GM19193 (cell line): ENCODE measurements around the gene CDC42EP1.

ENCODE experiments used
- POLR2A ChIP-seq: IDR thresholded peaks from 4 replicates; pipeline ENCODE4 v1.6.1; 2011; ENCODE audit not compliant: insufficient read depth, insufficient read length; ENCODE audit errors: extremely low read depth

Gene CDC42EP1

DNA sequence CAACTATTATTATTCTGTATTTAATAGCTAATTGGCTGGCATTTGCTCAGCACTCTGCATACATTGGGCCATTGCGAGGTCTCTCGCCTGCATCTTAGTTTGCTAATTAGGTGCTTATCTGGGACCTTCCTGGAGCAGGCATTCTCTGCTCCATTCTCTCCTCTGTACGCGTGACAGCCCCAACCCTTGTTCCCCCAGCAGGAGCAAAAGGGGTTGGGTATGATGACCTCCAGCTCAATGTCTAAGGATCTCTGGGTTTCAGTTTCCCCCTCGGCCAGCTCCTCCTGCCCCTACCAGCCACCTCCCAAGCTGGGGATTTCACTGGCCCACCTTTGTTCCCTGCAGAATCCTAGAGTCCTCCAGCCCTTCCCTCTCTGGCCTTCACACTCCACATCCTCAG lies 29.4 kb downstream of the CDC42EP1 start:
- TF ChIP-seq POLR2A: no peak

DNA sequence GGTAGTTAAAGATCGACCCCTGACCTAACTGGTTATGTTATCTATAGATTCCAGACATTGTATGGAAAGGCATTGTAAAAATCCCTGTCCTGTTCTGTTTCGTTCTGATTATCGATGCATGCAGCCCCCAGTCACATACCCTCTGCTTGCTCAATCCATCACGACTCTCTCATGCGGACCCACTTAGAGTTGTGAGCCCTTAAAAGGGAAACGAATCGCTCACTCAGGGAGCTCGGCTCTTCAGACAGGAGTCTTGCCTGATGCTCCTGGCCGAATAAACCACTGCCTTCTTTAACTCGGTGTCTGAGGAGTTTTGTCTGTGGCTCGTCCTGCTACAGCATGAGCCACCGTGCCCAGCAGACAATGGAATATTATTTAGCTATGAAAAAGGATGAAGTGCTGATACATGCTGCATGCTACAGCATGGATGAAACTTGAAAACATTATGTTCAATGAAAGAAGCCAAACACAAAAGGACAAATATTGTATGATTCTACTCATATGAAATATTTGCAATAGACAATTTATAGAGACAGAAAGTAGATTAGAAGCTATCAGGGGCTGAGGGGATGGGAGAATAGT lies 31.6 kb downstream of the CDC42EP1 start:
- TF ChIP-seq POLR2A: no peak

DNA sequence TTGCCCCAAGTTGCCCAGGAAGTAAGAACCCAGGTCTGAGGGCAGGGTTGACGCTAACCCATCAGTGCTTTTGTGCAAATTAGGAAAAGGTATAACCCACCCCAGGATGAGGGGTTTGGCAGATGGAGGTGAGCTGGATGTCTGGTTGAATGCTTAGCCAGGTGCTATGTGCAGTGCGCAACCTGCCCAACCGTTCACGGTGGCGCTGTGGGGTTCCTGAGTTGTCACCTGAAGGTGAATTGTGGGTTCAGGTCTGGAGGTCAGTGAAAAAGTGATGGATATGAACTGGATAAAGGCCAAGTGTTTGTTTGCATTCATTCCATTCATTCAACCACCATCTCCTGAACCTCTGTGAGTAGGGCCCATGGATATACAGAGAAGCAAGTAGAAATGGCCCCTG lies 34.0 kb downstream of the CDC42EP1 start:
- no peak for TF ChIP-seq POLR2A

GRCh38 chr22:37599153-37599552 lies 38.9 kb downstream of the CDC42EP1 start:
- no peak for TF ChIP-seq POLR2A

DNA sequence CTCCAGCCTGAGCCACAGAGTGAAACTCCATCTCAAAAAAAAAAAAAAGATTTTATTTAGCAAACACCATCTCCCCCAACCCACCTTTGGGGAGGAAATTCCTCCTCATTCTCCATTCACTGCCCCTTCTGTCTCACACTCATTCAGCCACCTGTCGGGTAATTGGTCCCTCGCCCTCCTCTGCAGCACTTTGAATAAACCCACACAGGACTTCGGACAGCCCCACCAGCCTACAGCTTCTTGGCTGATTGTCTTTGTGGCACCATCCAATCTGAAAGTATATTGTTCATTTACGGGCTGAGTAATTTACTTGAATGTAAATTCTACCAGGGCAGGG lies 40.9 kb downstream of the CDC42EP1 start:
- TF ChIP-seq POLR2A: no peak

GRCh38 chr22:37601540-37602442 lies 41.5 kb downstream of the CDC42EP1 start:
- no peak for TF ChIP-seq POLR2A

GRCh38 chr22:37604074-37604473 lies 43.8 kb downstream of the CDC42EP1 start:
- TF ChIP-seq POLR2A: no peak

DNA sequence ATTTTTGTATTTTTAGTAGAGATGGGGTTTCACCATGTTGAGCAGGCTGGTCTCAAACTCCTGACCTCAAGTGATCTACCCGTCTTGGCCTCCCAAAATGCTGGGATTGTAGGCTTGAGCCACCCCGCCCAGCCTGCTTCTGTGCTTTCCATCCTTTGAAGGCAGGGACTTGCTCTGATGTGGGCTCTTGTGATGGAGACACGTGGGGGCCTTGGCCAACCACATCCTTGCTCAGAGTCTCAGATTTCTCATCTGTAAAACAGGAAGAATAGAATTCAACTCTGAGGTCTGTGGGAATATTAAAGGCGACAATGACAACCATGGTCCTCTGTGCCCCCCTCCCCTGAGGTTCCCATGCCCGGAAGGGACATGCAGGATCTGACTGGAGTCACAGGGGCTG lies 44.6 kb downstream of the CDC42EP1 start:
- no peak for TF ChIP-seq POLR2A

- TF ChIP-seq POLR2A: no peak
Measured at GRCh38 chr22:37607010-37607934, 47.0 kb downstream of the CDC42EP1 start.

DNA sequence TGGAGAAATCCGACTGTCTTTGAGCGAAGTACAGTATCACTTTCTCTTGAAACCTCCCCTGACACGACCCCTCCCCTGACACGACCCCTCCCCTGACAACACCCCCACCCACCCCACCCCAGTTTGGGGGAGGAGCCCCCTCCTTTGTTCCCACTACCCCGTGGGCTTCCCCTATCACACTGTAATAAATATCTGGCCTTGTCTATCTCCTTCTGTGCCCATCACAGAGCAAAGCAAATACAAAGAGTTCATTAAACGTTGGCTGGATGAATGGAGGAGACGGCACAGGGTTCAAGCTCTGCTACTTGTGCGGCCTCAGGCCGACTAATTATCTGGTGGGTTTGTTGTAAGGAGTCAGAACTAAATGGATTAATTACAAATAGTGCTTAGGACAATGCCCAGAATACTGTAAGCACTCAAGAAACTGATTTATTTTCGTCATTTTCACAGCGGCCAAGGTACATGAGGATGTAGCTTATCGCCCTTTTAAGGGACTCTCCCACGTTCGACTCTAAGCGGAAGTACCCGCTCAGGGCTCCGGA lies 47.7 kb downstream of the CDC42EP1 start:
- no peak for TF ChIP-seq POLR2A

GRCh38 chr22:37608477-37609239 lies 48.4 kb downstream of the CDC42EP1 start, which contains the start of gene GGA1:
Gene GGA1, plus strand, starts transcription at chr22:37608834. Its CDS starts 27 bp downstream, at chr22:37608861.
- TF ChIP-seq POLR2A: peak; percentile 55

DNA sequence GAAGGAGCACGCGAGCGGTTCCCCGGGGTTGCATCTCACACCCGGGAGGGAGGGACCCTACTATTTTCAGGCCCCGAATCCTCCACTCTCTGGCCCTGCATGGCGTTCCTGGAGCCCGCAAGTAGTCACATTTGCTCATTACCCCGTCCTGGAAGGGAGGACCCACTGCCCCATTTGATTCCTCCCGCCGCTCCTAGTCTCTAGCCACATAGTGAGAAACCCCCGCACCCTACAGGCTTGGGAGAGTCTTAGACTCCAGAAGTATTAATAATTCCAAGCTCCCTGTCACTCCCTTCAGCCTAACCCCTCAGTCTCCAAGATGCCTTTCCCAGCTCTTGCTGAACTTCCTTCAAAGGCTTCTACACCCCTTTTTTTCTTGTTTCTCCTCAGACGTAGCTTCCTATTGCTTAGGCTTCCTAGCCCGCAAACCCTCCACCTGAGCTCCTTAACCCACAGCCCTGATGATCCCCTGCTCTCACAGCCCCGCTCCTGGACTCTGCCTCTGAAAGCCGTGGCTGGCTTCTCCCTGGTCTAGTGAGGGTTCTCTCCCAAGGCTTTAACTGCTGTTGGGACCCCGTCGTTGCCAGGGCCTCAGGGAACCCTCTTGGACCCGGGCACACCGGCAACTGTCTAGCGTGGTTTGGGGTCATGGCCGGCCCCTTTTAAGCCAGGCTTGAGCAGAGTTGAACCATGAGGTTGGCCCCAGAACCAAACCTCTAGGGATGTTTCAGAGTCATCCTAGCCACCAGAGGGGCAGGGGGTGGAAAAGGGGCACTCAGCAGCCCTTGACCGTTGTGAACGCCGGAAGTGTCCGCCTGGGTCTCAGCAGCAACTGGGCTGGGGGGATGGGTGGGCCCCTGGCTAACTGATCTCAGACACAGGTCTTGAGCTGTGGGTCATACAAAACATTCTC lies 49.2 kb downstream of the CDC42EP1 start:
- no peak for TF ChIP-seq POLR2A

DNA sequence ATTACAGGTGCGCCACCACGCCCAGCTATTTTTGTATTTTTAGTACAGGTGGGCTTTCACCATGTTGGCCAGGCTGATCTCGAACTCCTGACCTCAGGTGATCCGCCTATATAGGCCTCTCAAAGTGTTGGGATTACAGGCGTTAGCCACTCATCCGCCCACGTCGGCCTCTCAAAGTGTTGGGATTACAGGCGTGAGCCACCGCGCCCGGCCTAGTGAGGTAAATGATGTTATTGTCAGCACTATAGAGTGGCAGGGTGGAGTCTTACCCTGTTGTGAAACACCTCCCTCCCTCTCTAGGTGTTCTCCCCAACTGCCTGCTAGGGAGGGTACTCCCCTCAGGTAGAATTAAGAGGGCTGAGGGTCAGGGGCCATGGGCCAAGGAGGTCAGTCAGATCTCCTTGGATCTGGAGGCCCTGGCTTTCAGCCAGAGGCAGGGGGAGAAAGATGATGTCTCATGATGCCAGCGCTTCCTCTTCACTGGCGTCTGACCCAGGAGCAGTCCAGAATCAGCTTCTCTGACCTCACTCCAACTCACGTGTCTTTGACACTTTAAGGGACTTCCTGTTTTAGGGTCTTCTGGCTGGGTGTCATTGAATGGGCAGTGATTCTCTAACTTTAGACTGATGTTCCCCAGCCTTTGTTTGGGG lies 50.3 kb downstream of the CDC42EP1 start:
- no peak for TF ChIP-seq POLR2A
